BE2C (cell line): ENCODE results near the gene PEMT.
A peak's percentile ranks its signal among the peaks of the same experiment; 100 is the strongest.

Experiments
- DNase-seq: peaks from one replicate; pipeline ENCODE4 v3.0.0-alpha.2; 2020
- H3K27me3 ChIP-seq: fragments of 250-450 bp; sonication (Bioruptor Pico); 2 replicates; pipeline ENCODE4 v1.5.1; 2020; ENCODE audit warnings: mild to moderate bottlenecking
- H3K36me3 ChIP-seq: fragments of 250-450 bp; sonication (Bioruptor Pico); 2 replicates; pipeline ENCODE4 v1.5.1; 2020; ENCODE audit warnings: mild to moderate bottlenecking
- H3K4me1 ChIP-seq: fragments of 250-450 bp; sonication (Bioruptor Pico); 2 replicates; pipeline ENCODE4 v1.5.1; 2020
- H3K4me3 ChIP-seq: 2 replicates; pipeline ENCODE4 v1.5.1; 2011; ENCODE audit warnings: low read depth, low read length
- H3K9me3 ChIP-seq: fragments of 250-450 bp; sonication (Bioruptor Pico); 2 replicates; pipeline ENCODE4 v1.5.1; 2020
- TF ChIP-seq, protein P1 (sequence below): IDR thresholded peaks from 2 replicates; pipeline ENCODE4 v1.5.1; 2012; ENCODE audit warnings: mild to moderate bottlenecking, low read depth, low read length

PEMT gene

GRCh38 chr17:17538417-17539391 lies 52.8 kb downstream of the PEMT start:
- H3K36me3 ChIP-seq: no peaks in the 10 kb centered on the region
- H3K4me1 ChIP-seq: peaks cover 11% of the 10 kb centered on the region
- H3K27me3 ChIP-seq: no peaks in the 10 kb centered on the region
- H3K4me3 ChIP-seq: no peak overlapping the region
- H3K9me3 ChIP-seq: no peaks in the 10 kb centered on the region
- no peak for DNase-seq
- TF ChIP-seq, protein P1, sequence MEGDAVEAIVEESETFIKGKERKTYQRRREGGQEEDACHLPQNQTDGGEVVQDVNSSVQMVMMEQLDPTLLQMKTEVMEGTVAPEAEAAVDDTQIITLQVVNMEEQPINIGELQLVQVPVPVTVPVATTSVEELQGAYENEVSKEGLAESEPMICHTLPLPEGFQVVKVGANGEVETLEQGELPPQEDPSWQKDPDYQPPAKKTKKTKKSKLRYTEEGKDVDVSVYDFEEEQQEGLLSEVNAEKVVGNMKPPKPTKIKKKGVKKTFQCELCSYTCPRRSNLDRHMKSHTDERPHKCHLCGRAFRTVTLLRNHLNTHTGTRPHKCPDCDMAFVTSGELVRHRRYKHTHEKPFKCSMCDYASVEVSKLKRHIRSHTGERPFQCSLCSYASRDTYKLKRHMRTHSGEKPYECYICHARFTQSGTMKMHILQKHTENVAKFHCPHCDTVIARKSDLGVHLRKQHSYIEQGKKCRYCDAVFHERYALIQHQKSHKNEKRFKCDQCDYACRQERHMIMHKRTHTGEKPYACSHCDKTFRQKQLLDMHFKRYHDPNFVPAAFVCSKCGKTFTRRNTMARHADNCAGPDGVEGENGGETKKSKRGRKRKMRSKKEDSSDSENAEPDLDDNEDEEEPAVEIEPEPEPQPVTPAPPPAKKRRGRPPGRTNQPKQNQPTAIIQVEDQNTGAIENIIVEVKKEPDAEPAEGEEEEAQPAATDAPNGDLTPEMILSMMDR: no peak

DNA sequence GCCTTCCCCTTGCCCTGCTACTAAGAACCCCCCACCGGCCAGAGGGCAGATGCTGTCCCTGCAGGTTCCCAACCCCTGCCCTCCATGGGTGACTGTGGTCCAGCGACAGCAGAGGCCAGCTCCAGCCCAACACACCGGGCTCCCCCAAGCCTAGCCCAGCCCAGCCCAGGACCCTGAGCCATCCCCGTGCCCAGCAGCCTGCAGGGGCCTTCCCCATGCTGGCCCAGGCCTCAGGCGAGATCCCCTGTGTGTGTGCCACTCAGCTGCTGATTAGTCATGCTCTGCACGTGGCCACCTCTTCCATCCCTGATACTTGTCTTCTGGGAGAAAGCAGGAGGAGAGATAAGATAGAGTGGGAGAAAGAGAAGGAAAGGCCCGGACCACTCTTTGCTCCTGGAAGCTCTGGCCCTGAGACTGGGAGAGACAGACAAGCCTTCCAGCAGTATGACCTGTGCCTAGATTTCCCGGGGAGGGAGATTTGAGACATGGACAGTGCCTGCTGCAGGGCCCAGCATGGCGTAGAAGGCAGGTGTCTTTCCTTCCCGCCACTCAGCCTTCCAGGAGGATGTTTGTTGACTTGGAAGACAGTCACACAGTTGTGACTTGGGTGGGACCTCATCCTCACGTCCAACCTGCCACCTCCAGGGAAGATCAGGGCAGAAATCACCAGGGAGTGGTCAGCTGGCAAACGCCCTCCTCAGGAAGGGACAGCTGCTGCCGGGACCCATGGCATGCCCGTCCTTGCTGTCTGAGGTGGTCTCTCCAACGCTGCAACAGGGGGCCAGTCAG lies 54.0 kb downstream of the PEMT start:
- TF ChIP-seq, protein P1: no peak
- no peak overlapping the region for H3K4me3 ChIP-seq

DNA sequence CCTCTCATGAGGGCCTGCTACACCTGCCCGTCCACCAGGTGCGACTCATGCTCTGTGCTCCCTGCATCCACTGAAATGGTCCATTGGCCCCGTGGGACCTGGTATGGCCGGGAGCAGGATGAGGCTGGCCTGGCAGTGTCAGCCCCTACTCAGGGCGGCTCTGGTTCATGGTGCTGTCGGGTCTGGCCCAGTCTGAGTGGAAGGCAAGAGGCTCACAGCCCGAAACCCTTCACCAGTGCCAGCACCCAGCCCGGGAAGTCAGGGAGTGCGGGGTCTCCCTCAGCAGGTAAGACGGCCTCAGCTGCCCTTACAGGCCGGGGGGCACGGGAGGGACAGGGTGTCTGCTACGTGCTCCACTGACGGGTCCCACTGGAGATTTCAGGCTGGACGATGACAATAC lies 54.8 kb downstream of the PEMT start:
- Histone ChIP-seq H3K4me1 (peaks cover 11% of the 10 kb centered on the region), H3K27me3 (no peaks in the 10 kb centered on the region), H3K9me3 (no peaks in the 10 kb centered on the region), H3K36me3 (no peaks in the 10 kb centered on the region), H3K4me3 (no peak overlapping the region)
- DNase-seq: peak; percentile 1
- TF ChIP-seq, protein P1: no peak

More for the DNA sequence above, 54.0 kb downstream of the PEMT start:
- peak; percentile 31 for DNase-seq
- Histone ChIP-seq H3K4me1 (peaks cover 11% of the 10 kb centered on the region), H3K27me3 (no peaks in the 10 kb centered on the region), H3K36me3 (no peaks in the 10 kb centered on the region), H3K9me3 (no peaks in the 10 kb centered on the region)

DNA sequence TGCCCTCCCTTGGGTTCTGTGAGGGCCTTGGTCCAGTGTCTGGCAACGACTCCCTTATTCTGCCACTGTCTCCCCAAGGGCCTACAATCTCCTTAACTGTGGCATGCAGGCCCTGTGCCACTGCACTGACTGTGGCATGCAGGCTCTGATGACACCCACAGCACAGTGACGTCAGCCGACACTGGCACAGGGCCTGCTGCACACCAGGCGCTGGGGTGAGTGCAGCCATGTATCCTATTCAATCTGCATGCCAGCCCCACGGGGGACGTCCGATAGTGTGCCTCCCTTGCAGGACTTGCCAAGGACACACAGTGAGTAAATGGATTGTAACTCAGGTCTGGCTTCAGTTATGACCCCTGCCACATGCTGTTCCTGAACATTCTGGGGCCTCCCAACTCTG lies 55.6 kb downstream of the PEMT start:
- H3K4me3 ChIP-seq: no peak overlapping the region
- no peaks in the 10 kb centered on the region for H3K9me3 ChIP-seq
- H3K36me3 ChIP-seq: no peaks in the 10 kb centered on the region
- H3K4me1 ChIP-seq: peaks cover 11% of the 10 kb centered on the region
- no peaks in the 10 kb centered on the region for H3K27me3 ChIP-seq
- TF ChIP-seq, protein P1: no peak
- peak; percentile 13 for DNase-seq

GRCh38 chr17:17533901-17534441 lies 57.5 kb downstream of the PEMT start:
- Histone ChIP-seq H3K27me3 (no peaks in the 10 kb centered on the region), H3K9me3 (no peaks in the 10 kb centered on the region), H3K36me3 (no peaks in the 10 kb centered on the region), H3K4me1 (peaks cover 7% of the 10 kb centered on the region), H3K4me3 (no peak overlapping the region)
- DNase-seq: no peak
- TF ChIP-seq, protein P1: no peak
